Measurements from ENCODE around the gene RASSF10. TPM values are rescaled to one million over a fixed set of nuclear protein-coding genes. Genes with fewer than 3 reads are reported as not detected.
"Not testable (repeated sequence)": the region's sequence is repeated elsewhere in the genome, so short reads cannot be mapped to it uniquely, and the experiment has no call there.

RASSF10 gene
- total and polyA plus RNA-seq, 12 donors, result 0.12 to 1.3 (median 0.28) TPM; not detected in 1

DNA sequence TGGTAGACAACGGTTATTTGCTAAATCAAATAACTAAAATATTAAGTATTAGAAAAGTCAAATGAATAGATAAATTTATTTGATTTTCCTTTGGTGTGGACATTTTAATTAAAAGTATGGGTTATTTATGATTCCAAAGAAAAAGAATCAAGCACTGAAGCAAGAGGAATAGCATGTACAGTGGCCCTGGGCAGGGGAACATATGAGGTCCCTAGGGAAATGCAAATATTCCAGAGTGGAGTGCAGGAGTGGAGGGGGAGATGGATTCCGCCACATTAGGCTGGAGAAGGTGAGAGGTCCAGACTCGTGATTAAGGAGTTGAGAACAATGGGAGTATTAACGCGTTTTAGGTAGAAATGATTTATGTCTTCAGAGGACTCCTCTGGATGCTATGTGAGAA lies 30.0 kb downstream of the RASSF10 start:
- intact Hi-C loops (cut with DNase I), result no loop called here
- no peak for TF ChIP-seq CTCF (IDR thresholded peaks at IDR 0.05)
- Histone ChIP-seq H3K27me3 (peaks cover 0 to 20% (median 0%) of the 10 kb centered on the region in 7 donors), H3K27ac (no peak overlapping the region), H3K9me3 (no peaks in the 10 kb centered on the region), H3K4me1 (peaks cover 0 to 8% (median 0%) of the 10 kb centered on the region in 9 donors), H3K4me3 (no peak overlapping the region), H3K36me3 (no peaks in the 10 kb centered on the region)
- no peak for DNase-seq
- 87 to 88% methylated on average over 5 of the region's 5 CpGs for WGBS, 2 donors
- no peak for ATAC-seq

GRCh38 chr11:13040969-13041561 lies 31.9 kb downstream of the RASSF10 start:
- no peaks in the 10 kb centered on the region for H3K36me3 ChIP-seq
- no peak for DNase-seq
- no peaks in the 10 kb centered on the region for H3K9me3 ChIP-seq

DNA sequence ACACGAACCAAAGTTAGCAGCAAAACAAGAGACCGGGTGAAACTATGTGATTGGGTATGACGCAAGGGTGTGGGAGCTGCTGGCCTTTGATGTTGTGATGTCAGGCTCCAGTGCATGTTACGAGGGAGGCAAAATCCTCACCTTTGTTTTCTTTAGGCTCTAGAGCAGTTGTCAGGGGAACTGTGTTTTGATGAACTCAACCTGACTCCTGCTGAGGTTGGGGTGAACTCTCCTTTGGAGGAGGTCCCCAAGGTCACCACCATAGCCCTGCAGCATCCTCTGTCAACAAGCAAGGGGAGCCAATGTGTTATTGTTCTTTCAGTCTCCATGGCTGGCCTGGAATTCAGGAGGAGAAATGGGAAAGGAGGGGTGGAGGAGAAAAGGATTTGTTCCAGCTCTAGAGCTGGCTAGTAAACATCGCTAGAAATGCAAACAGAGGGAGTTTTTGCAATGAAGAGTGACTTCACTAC lies 33.8 kb downstream of the RASSF10 start:
- Histone ChIP-seq H3K27me3 (peaks cover 0 to 16% (median 0%) of the 10 kb centered on the region in 7 donors), H3K9me3 (no peaks in the 10 kb centered on the region), H3K4me1 (no peaks in the 10 kb centered on the region), H3K27ac (no peak overlapping the region), H3K4me3 (no peak overlapping the region), H3K36me3 (no peaks in the 10 kb centered on the region)
- no peak for TF ChIP-seq CTCF (IDR thresholded peaks at IDR 0.05)
- ATAC-seq, result no peak
- DNase-seq, result no peak
- intact Hi-C loops (cut with DNase I), result no loop called here
- WGBS, 2 donors, result 75 to 82% methylated on average over 5 of the region's 5 CpGs

More at GRCh38 chr11:13040969-13041561, 31.9 kb downstream of the RASSF10 start:
- H3K4me1 ChIP-seq, result no peaks in the 10 kb centered on the region
- WGBS, 2 donors, result 61 to 70% methylated on average over 4 of the region's 4 CpGs
- intact Hi-C loops (cut with DNase I), result no loop called here
- TF ChIP-seq CTCF (IDR thresholded peaks at IDR 0.05), result no peak
- no peak for ATAC-seq
- no peak overlapping the region for H3K27ac ChIP-seq
- no peak overlapping the region for H3K4me3 ChIP-seq
- H3K27me3 ChIP-seq, result peaks cover 0 to 15% (median 0%) of the 10 kb centered on the region in 7 donors

DNA sequence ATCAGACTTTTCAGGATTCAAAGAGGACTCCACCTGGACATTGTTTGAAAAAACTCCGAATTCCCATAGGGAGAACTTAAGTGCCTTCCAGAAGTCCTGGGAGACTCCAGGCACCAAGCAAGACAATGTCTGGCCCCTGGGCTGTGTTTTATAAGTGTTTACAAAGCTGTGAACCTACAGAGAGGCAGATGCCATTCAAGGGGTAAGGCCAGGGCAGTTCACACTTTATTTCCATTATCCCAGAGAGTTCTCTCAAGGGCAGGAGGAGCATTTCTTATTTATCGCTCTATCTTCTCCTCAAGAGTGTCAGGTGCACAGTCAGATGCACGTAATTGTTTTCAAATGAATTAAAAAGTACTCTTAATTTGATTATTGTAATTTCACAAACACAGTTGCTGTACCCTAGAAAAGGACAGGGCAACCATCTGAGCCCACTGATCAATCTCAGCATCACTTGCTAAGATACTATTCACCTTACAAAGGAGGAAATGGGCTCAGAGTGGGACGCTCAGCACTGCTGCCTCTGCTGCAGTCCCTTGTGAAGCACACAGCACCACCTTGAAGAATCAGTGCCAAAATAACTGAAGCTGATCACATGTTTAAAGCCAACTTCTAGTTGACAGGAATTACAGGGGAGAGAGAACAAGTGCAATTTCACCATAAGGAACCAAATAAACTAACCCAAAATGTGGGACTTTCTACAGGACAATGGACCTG lies 35.0 kb downstream of the RASSF10 start:
- WGBS, 2 donors, result 89% methylated on average over 4 of the region's 4 CpGs
- H3K4me1 ChIP-seq, result no peaks in the 10 kb centered on the region
- ATAC-seq, result no peak
- no peak overlapping the region for H3K4me3 ChIP-seq
- TF ChIP-seq CTCF (IDR thresholded peaks at IDR 0.05), result no peak
- peaks cover 0 to 15% (median 0%) of the 10 kb centered on the region in 7 donors for H3K27me3 ChIP-seq
- H3K9me3 ChIP-seq, result no peaks in the 10 kb centered on the region
- H3K27ac ChIP-seq, result no peak overlapping the region
- intact Hi-C loops (cut with DNase I), result no loop called here
- no peaks in the 10 kb centered on the region for H3K36me3 ChIP-seq
- no peak for DNase-seq

DNA sequence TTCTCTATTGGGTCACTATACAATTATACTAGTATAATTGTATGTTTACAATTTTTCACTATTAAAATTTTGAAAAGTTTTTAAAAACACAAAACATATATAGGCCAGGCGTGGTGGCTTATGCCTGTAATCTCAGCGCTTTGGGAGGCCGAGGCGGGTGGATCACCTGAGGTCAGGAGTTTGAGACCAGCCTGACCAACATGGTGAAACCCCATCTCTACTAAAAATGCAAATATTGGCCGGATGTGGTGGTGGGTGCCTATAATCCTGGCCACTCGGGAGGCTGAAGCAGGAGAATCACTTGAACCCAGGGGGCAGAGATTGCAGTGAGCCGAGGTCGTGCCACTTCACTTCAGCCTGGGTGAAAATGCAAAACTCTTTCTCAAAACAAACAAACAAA lies 36.0 kb downstream of the RASSF10 start:
- H3K27ac ChIP-seq; H3K4me3 ChIP-seq; H3K36me3 ChIP-seq; DNase-seq; H3K4me1 ChIP-seq; intact Hi-C loops (cut with DNase I); ATAC-seq; H3K9me3 ChIP-seq: not testable (repeated sequence)
- WGBS, 2 donors, result 93 to 94% methylated on average over 8 of the region's 8 CpGs
- peaks cover 0 to 15% (median 4%) of the 10 kb centered on the region in 7 donors for H3K27me3 ChIP-seq
